ENCODE measurements around the gene LONP2.

DNA sequence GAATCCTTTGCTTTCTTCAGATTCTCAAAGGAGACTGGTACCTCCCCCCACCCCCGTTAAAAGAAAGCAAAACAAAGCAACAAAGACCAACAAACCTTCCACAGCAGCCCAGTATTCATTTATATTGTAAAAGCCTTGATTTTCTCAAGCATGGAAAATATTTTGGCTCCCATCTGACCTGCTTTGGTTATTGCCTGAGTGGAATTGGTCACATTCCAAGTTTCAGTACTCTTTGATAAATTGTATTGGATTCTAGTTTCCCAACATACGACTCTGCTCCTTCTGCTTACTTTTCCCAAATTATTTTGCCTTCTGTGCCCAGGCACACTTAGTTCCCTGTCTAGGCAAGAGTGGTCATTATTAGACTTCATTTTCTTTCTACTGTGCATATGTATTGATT, 2.0 kb downstream of the LONP2 start:
- TF ChIP-seq, protein P1, sequence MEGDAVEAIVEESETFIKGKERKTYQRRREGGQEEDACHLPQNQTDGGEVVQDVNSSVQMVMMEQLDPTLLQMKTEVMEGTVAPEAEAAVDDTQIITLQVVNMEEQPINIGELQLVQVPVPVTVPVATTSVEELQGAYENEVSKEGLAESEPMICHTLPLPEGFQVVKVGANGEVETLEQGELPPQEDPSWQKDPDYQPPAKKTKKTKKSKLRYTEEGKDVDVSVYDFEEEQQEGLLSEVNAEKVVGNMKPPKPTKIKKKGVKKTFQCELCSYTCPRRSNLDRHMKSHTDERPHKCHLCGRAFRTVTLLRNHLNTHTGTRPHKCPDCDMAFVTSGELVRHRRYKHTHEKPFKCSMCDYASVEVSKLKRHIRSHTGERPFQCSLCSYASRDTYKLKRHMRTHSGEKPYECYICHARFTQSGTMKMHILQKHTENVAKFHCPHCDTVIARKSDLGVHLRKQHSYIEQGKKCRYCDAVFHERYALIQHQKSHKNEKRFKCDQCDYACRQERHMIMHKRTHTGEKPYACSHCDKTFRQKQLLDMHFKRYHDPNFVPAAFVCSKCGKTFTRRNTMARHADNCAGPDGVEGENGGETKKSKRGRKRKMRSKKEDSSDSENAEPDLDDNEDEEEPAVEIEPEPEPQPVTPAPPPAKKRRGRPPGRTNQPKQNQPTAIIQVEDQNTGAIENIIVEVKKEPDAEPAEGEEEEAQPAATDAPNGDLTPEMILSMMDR (IDR thresholded peaks at IDR 0.05 in 2 of 3, conservative IDR thresholded peaks at IDR 0.05 in 1 of 3; ENCODE audit: borderline replicate concordance in 1 of 3, insufficient read depth in 1 of 3, low read depth in 2 of 3, low read length in 2 of 3): no peak
- TF ChIP-seq SIN3A (IDR thresholded peaks at IDR 0.05; ENCODE audit: low read depth) (no peak), POLR2AphosphoS5 (IDR thresholded peaks at IDR 0.05; ENCODE audit: low read depth, low read length) (no peak), SRF (IDR thresholded peaks at IDR 0.05; ENCODE audit: low read depth) (no peak)

All from HCT116 (cell line).